Measurements from ENCODE around the gene EEF1AKMT2. TPM values are rescaled to one million over a fixed set of nuclear protein-coding genes. Genes with fewer than 3 reads are reported as not detected.

Gene EEF1AKMT2
- total and polyA plus RNA-seq, 9 of the 15 experiments (the other 6 are each of a cell fraction or from before 2014, with no cell fraction given): 9.3 to 34.3 (median 23.7) TPM

- Histone ChIP-seq H2AFZ (ENCODE audit: low read depth, low read length) (no peak overlapping the region), H3K9me3 (replicated peaks; ENCODE audit: control insufficient read depth, insufficient read depth, low read depth, low read length) (no peaks in the 10 kb centered on the region), H3K9ac (ENCODE audit: insufficient read depth in 1 of 2, low read depth in 2 of 2, low read length in 2 of 2) (no peak overlapping the region), H3K27ac (ENCODE audit: extremely low read depth, low read depth, low read length) (no peak overlapping the region), H3K9me1 (ENCODE audit: control insufficient read depth, insufficient read depth, low read length) (no peaks in the 10 kb centered on the region), H4K20me1 (replicated peaks; ENCODE audit: control insufficient read depth, insufficient read depth, low read length) (no peaks in the 10 kb centered on the region), H3K4me1 (replicated peaks in 1 of 2; ENCODE audit: control insufficient read depth in 2 of 2, insufficient read depth in 2 of 2, low read length in 2 of 2) (no peaks in the 10 kb centered on the region), H3K4me2 (ENCODE audit: insufficient read depth, low read length) (no peak overlapping the region), H3K27me3 (ENCODE audit: control insufficient read depth in 2 of 2, insufficient read depth in 2 of 2, low read length in 2 of 2) (no peaks in the 10 kb centered on the region), H3K79me2 (ENCODE audit: control insufficient read depth, insufficient read depth, low read length) (no peaks in the 10 kb centered on the region), H3K36me3 (ENCODE audit: control insufficient read depth, insufficient read depth, low read length) (peaks cover 74% of the 10 kb centered on the region), H3K4me3 (no peak overlapping the region)
- no peak for TF ChIP-seq SLC30A9 (CRISPR knock-in tag; IDR thresholded peaks at IDR 0.05)
- TF ChIP-seq CCNT2 (IDR thresholded peaks at IDR 0.05; ENCODE audit: borderline replicate concordance, extremely low read depth, insufficient read length, low read depth, low read length): no peak
- TF ChIP-seq HDAC6 (IDR thresholded peaks at IDR 0.05; ENCODE audit: low read depth, low read length): no peak
- TF ChIP-seq CREB3L1 (IDR thresholded peaks at IDR 0.05; ENCODE audit: borderline replicate concordance, low read depth): no peak
- TF ChIP-seq NFE2L1 (tag; IDR thresholded peaks at IDR 0.05; ENCODE audit: borderline replicate concordance, low read depth): no peak
- ChIA-PET CTCF (ENCODE audit: low intra/inter-chr PET ratio) (no interaction called here), POLR2A (no interaction called here)
- in situ Hi-C loops (cut with MboI): no loop called here
- BruUV-seq (replicated peaks): no TSS peak
- intact Hi-C loops (cut with micrococcal nuclease): no loop called here
- no peak for ATAC-seq
- DNase-seq (ENCODE audit: extremely low read depth in 1 of 4, low spot score in 3 of 4): no peak
- FAIRE-seq: no peak
These were observed 38.8 kb upstream of the EEF1AKMT2 start for GRCh38 chr10:124830445-124830844.
